Thyroid gland (tissue), 4 donors: ENCODE data around the gene RABL6.

Experiments used
- CTCF ChIP-seq, 6 experiments: fragments of 200-600 bp in 3 of 6; fragments of 450-650 bp in 3 of 6; sonication (generic) in 3 of 6; IDR thresholded peaks; one replicate each; pipeline ENCODE4 v1.5.1; 2016 to 2019; ENCODE audit warnings: antibody characterized with exemption in 6 of 6, mild to moderate bottlenecking in 2 of 6, inconsistent platforms in 1 of 6, moderate library complexity in 1 of 6
- POLR2A ChIP-seq, 2 donors: fragments of 450-650 bp; IDR thresholded peaks; one replicate each; pipeline ENCODE4 v1.6.1; 2017; ENCODE audit warnings: antibody characterized with exemption in 2 of 2, mild to moderate bottlenecking in 2 of 2, moderate library complexity in 1 of 2

- TF ChIP-seq CTCF (IDR thresholded peaks at IDR 0.05) (no peak), POLR2A (IDR thresholded peaks at IDR 0.05) (no peak)
Measured at GRCh38 chr9:136847088-136847825, 39.5 kb downstream of the RABL6 start.
